ENCODE measurements around the gene ZNF394. TPM values are rescaled to one million over a fixed set of nuclear protein-coding genes. Genes with fewer than 3 reads are reported as not detected.

ZNF394 gene
- total RNA-seq, 1 experiment from 2014 or later: 22.1 TPM

Other genes with a start within 250 kb of the ZNF394 start
- gene MYH16, start 227.4 kb downstream of the ZNF394 start, total RNA-seq (2021; ENCODE audit: unreplicated experiment): 0.57 TPM
- gene ARPC1A, start 174.4 kb downstream of the ZNF394 start, total RNA-seq (2021; ENCODE audit: unreplicated experiment): 250 TPM
- 192 TPM for gene ARPC1B, start 125.6 kb downstream of the ZNF394 start, total RNA-seq (2021; ENCODE audit: unreplicated experiment)
- 200 TPM for gene PDAP1, start 91.7 kb downstream of the ZNF394 start, total RNA-seq (2021; ENCODE audit: unreplicated experiment)
- gene BUD31, start 91.3 kb downstream of the ZNF394 start, total RNA-seq (2021; ENCODE audit: unreplicated experiment): 154 TPM
- 9.2 TPM for gene PTCD1, start 61.5 kb downstream of the ZNF394 start, total RNA-seq (2021; ENCODE audit: unreplicated experiment)
- 67.0 TPM for gene CPSF4, start 61.3 kb downstream of the ZNF394 start, total RNA-seq (2021; ENCODE audit: unreplicated experiment)
- 351 TPM for gene ATP5MF, start 34.1 kb downstream of the ZNF394 start, total RNA-seq (2021; ENCODE audit: unreplicated experiment)
- 8.2 TPM for gene ZNF789, start 27.4 kb downstream of the ZNF394 start, total RNA-seq (2021; ENCODE audit: unreplicated experiment)
- 10.2 TPM for gene ZKSCAN5, start 4.4 kb upstream of the ZNF394 start, total RNA-seq (2021; ENCODE audit: unreplicated experiment)
- gene FAM200A, start 51.8 kb upstream of the ZNF394 start, total RNA-seq (2021; ENCODE audit: unreplicated experiment): 4.7 TPM
- 45.0 TPM for gene ZNF655, start 58.4 kb upstream of the ZNF394 start, total RNA-seq (2021; ENCODE audit: unreplicated experiment)
- 3.1 TPM for gene TMEM225B, start 98.0 kb upstream of the ZNF394 start, total RNA-seq (2021; ENCODE audit: unreplicated experiment)
- 14.0 TPM for gene ZSCAN25, start 116.7 kb upstream of the ZNF394 start, total RNA-seq (2021; ENCODE audit: unreplicated experiment)
- gene CYP3A5, start 179.7 kb upstream of the ZNF394 start, total RNA-seq (2021; ENCODE audit: unreplicated experiment): 1.5 TPM
- not detected for gene CYP3A7, start 234.9 kb upstream of the ZNF394 start, total RNA-seq (2021; ENCODE audit: unreplicated experiment)

Data from HCT116 (cell line).